GM18499 (cell line): ENCODE measurements around the gene DOCK6.

ENCODE experiments used
- ATAC-seq: cut with Tn5 transposase; IDR thresholded peaks from one replicate; pipeline ENCODE4 v1.9.1; 2021; ENCODE audit warnings: moderate number of reproducible peaks; ENCODE audit not compliant: insufficient read depth, unreplicated experiment

The DOCK6 gene

GRCh38 chr19:11261971-11262839, at the start of gene DOCK6:
Gene DOCK6, minus strand, starts transcription at chr19:11262524. Its CDS starts 84 bp downstream, at chr19:11262440.
- ATAC-seq, result no peak

- no peak for ATAC-seq
These were observed 44.0 kb upstream of the DOCK6 start for GRCh38 chr19:11306337-11306736.

GRCh38 chr19:11304936-11305335, 42.6 kb upstream of the DOCK6 start:
- no peak for ATAC-seq

GRCh38 chr19:11300811-11301120, 38.4 kb upstream of the DOCK6 start:
- ATAC-seq, result no peak

- ATAC-seq, result no peak
These were observed 37.9 kb upstream of the DOCK6 start for GRCh38 chr19:11299946-11300810.

GRCh38 chr19:11296264-11296663, 33.9 kb upstream of the DOCK6 start:
- ATAC-seq, result no peak

- ATAC-seq, result no peak
These were observed 33.4 kb upstream of the DOCK6 start, which contains the start of gene TSPAN16 for GRCh38 chr19:11295665-11296245. Gene TSPAN16, plus strand, starts transcription at chr19:11296160. Its CDS starts 138 bp downstream, at chr19:11296298.

GRCh38 chr19:11295180-11295579, 32.9 kb upstream of the DOCK6 start:
- ATAC-seq, result no peak

GRCh38 chr19:11293433-11294389, 31.4 kb upstream of the DOCK6 start:
- ATAC-seq, result no peak

GRCh38 chr19:11291991-11292390, 29.7 kb upstream of the DOCK6 start:
- ATAC-seq, result no peak

GRCh38 chr19:11291415-11291814, 29.1 kb upstream of the DOCK6 start:
- no peak for ATAC-seq

GRCh38 chr19:11290256-11290655, 27.9 kb upstream of the DOCK6 start:
- no peak for ATAC-seq

GRCh38 chr19:11288349-11288748, 26.0 kb upstream of the DOCK6 start:
- no peak for ATAC-seq

- no peak for ATAC-seq
These were observed 24.1 kb upstream of the DOCK6 start for GRCh38 chr19:11286312-11286974.

- no peak for ATAC-seq
These were observed 22.2 kb upstream of the DOCK6 start for GRCh38 chr19:11284515-11284914.

- ATAC-seq, result no peak
These were observed 19.2 kb upstream of the DOCK6 start for GRCh38 chr19:11281356-11282049.

GRCh38 chr19:11279505-11280236, 17.3 kb upstream of the DOCK6 start:
- ATAC-seq, result no peak

- no peak for ATAC-seq
These were observed 16.3 kb upstream of the DOCK6 start for GRCh38 chr19:11278670-11279069.
